HG02885 (cell line): ENCODE data around the gene RTEL1.
"Not testable (repeated sequence)": the region's sequence is repeated elsewhere in the genome, so short reads cannot be mapped to it uniquely, and the experiment has no call there.

ENCODE experiments used
- ATAC-seq: cut with Tn5 transposase; IDR thresholded peaks from one replicate; pipeline ENCODE4 v1.9.1; 2021; ENCODE audit warnings: mild to moderate bottlenecking; ENCODE audit not compliant: unreplicated experiment, poor library complexity

Gene RTEL1

DNA sequence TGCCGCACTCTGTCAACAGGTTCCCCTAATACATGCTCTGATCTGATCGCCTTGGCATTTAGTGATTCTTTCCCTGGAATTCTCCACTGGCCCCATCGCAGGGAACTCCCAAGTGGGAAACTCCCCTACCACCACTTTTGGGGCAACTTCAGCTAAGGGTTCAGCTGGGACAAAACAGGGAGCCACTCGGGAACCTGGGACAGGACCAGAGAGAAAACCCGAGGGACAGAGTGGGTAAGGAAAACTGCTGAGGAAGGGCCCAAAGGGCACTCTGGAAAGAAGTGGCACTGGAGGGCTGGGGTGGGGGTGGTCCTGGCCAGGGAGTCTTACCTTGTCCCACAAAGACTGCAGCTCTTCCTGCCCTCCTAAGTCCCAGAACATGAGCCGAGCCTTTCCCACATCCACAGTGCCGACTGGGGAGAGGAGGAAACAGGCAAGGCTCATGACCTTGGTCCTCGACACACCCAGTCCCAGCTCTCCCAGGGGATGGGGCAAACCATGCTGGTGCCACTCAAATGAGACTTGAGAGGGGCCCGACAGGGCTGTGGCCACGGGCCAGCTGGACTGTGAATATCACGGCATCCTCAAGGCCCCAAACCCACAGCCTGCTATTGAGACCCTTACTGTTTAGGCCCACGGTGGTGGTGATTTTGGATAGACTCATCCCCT lies 48.0 kb downstream of the RTEL1 start:
- no peak for ATAC-seq

DNA sequence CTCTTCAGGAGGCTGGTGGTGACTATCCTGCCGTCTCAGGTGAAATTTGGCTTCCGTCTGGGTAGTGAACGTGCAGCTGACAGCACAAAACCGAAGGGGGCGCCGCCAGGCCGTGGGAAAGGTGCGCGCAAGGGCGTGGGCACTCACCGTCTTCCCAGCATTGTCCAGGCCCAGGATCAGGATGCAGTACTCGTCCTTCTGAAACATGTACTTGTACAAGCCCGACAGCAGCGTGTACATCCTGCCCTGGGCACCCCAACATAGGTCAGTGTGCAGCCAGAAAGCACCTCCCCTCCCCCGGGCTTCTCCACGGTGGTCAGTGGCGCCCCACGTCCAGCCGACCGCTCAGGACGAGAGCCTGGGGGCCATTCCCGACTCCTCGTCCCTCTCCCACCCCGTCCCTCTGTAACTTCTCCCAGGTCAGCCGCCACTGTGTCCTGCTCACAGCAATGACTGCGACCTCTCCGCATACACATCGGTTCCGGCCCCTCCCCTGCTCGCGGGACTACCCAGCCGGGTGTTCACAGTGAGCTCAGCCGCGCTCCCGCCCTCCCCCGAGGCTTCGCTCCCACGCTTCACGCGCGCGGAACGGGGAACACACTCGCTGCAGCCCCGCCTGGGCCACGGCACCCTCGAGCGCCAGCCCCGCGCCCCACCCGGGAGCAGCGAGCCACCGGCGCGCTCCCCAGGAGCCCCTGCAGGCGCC lies 48.9 kb downstream of the RTEL1 start:
- peak; percentile 26 for ATAC-seq

DNA sequence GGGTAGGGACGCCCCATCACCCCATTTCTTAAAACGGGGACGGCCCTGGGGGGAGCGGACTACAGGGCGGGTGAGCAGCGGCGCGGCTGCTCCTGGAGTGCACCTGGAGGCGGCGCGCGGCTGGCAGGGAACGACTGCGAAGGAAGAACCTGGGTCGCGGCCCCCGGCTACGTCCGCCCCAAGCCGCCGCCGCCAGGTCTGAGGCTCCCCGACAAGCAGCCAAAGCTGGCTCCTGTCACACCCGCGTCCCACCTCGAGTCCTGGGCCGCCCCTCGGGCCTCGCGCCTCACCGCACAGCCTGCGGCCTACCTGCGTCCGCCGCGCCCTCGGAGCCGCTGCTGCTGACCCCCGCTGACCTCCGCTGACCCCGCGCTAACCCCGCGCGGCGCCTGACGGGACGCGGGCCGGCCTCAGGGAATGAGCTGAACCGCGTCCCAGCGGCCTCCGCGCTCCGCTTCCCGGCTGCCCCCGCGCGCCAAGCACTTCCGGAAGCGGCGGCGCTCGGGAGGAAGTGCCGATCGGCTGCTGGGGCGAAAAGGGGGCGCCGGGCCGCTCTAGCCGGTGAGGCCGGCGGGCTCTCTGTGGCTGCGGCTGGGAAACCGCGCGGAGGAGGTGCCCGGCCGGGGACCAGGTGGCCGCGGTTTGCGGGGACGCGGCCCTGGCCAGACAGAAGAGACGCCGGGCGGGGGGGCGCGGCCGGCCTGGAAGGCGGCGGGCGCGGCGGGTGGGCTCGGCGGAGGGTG lies 49.6 kb downstream of the RTEL1 start, which contains the start of the genes ARFRP1 and ZGPAT:
Gene ARFRP1 (minus strand): TSS at position 419 of the 743 bp plus-strand sequence. CDS start 885 bp downstream, outside the sequence.
Gene ZGPAT (plus strand): TSS at position 482 of the 743 bp plus-strand sequence. CDS start 542 bp downstream, outside the sequence.
- ATAC-seq: peak; percentile 77

DNA sequence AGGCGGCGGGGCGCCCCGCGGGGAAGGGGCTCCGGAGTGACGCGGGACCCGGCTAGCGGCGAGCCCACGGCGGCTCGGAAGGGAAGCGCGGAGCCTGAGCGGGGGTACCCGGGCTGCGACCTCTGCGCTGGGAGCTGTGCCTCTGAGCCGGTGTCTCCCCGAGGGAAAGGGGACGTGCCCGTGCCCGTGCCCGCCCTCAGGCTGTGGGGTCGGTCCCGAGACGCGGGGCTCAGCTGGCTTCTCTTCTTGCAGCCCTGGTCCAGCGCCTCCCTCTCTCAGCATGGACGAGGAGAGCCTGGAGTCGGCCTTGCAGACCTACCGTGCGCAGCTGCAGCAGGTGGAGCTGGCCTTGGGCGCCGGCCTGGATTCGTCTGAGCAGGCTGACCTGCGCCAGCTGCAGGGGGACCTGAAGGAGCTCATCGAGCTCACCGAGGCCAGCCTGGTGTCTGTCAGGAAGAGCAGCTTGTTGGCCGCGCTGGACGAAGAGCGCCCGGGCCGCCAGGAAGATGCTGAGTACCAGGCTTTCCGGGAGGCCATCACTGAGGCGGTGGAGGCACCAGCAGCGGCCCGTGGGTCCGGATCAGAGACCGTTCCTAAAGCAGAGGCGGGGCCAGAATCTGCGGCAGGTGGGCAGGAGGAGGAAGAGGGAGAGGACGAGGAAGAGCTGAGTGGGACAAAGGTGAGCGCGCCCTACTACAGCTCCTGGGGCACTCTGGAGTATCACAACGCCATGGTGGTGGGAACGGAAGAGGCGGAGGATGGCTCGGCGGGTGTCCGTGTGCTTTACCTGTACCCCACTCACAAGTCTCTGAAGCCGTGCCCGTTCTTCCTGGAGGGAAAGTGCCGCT lies 50.4 kb downstream of the RTEL1 start:
- no peak for ATAC-seq

DNA sequence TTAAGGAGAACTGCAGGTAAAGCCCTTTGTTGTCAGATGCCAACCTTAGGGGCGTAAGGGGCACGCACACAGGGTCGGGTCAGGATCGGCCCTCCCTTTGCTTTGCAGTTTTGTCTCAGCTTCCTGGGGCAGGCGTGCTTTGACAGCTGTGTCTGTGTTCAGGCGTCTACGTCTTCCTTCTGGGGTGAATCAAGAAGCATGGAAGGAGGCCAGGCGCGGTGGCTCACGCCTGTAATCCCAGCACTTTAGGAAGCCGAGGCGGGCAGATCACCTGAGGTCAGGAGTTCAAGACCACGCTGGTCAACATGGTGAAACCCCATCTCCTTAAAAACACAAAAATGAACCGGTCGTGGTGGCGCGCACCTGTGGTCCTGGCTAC lies 51.0 kb downstream of the RTEL1 start:
- no peak for ATAC-seq

DNA sequence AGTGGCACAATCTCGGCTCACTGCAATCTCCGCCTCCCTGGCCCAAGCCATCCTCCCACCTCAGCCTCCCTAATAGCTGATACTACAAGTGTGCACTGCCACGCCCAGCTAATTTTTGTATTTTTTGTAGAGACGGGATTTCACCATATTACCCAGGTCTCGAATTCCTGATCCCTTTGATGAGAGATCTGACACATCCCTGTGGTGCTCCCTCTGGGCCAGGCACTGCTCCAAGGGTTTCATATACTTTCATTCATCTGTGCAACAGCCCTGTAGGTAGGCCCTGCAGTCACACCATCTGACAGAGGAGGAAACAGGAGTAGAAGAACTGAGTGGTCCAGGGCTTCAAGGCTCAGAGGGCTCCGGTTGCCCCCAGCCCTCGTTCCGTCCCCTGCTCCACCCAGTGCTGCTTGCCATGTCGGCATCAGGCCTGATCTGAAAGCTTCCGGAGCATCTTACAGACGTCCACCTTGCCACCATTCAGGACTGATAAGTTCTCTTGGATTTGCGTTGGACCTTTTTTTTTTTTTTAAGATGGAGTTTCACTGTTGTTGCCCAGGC lies 53.1 kb downstream of the RTEL1 start:
- ATAC-seq: no peak

DNA sequence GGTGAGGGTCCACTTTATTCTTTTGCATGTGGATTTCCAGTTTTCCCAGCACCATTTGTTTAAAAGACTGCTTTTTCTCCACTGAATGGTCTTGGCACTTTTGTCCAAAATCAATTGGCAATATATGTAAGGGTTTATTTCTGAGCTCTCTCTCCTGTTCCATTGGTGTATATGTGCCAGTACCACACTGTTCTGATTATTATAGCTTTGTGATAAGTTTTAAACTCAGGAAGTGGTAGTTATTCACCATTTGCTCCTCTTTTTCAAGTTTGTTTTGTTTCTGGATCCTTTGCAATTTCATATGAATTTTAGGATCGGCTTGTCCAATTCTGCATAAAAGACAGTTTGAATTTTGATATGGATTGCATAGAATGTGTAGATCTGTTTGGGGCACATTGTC lies 54.1 kb downstream of the RTEL1 start:
- ATAC-seq: no peak

DNA sequence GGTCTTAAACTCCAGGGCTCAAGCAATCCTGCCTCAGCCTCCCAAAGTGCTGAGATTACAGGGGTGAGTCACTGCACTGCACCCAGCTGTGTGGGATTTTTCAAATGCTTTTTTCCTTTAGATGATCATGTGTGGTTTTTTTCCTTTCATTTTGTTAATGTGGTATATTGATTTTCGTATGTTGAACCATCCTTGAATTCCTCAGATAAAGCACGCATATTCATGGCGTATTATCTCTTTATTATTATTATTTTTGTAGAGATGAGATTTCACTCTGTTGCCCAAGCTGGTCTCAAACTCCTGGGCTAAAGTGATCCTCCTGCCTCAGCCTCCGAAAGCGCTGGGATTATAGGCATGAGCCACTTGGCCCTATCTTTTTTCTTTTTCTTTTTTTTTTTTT lies 56.7 kb downstream of the RTEL1 start:
- no peak for ATAC-seq

DNA sequence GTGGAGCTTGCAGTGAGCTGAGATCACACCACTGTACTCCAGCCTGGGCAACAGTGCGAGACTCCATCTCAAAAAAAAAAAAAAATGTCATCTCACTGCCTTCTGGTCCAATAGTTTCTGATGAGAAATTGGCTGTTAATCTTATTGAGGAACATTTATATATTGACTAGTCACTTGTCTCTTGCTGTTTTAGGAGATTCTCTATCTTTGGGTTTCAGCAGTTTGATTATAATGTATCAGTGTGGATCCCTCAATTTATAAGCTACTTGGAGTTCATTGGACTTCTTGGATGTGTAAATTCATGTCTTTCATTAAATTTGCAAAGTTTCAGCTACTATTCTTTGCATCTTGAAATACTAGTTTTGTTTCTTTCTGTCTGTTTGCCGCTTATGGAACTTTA lies 60.9 kb downstream of the RTEL1 start:
- no peak for ATAC-seq

DNA sequence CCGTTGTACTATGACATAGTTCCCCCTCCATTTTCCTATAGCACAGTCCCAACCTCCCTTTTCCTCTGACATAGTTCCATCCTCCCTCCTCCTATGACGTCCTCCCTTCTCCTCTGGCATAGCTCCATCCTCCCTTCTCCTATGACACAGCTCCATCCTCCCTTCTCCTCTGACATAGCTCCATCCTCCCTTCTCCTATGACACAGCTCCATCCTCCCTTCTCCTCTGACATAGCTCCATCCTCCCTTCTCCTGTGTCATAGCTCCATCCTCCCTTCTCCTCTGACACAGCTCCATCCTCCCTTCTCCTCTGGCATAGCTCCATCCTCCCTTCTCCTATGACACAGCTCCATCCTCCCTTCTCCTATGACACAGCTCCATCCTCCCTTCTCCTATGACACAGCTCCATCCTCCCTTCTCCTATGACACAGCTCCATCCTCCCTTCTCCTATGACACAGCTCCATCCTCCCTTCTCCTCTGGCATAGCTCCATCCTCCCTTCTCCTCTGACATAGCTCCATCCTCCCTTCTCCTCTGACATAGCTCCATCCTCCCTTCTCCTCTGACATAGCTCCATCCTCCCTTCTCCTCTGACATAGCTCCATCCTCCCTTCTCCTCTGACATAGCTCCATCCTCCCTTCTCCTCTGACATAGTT lies 65.0 kb downstream of the RTEL1 start:
- not testable (repeated sequence) for ATAC-seq

DNA sequence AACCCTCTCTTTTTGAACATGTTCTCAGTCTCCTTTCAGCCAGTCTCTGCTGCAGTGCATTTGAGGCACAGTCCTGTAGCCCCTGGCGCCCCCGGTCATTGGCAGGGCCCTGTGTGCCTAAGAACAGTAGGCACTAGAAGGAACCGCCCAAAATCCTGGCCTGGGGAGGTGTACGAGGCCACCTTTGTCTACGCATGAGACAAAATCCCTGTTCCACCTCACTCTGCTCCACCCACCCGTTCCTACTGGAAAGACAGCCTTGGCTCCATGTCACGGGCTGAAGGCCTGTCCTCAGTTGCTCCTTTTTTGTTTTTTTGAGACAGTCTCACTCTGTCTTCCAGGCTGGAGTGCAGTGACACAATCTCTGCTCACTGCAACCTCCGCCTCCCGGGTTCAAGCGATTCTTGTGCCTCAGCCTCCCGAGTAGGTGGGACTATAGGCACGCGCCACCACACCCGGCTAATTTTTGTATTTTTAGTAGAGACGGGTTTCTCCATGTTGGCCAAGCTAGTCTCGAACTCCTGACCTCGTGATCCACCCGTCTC lies 72.1 kb downstream of the RTEL1 start:
- not testable (repeated sequence) for ATAC-seq

DNA sequence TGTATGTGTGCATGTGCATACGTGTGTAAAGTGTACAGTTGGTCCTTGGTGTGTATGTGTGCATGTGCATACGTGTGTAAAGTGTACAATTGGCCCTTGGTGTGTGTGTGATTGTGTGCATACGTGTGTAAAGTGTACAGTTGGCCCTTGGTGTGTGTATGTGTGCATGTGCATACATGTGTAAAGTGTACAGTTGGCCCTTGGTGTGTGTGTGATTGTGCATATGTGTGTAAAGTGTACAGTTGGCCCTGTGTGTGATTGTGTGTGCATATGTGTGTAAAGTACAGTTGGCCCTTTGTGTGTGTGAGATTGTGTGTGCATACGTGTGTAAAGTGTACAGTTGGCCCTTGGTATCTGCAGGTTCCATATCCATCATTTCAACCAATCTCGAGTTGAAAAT lies 73.3 kb downstream of the RTEL1 start:
- ATAC-seq: no peak

DNA sequence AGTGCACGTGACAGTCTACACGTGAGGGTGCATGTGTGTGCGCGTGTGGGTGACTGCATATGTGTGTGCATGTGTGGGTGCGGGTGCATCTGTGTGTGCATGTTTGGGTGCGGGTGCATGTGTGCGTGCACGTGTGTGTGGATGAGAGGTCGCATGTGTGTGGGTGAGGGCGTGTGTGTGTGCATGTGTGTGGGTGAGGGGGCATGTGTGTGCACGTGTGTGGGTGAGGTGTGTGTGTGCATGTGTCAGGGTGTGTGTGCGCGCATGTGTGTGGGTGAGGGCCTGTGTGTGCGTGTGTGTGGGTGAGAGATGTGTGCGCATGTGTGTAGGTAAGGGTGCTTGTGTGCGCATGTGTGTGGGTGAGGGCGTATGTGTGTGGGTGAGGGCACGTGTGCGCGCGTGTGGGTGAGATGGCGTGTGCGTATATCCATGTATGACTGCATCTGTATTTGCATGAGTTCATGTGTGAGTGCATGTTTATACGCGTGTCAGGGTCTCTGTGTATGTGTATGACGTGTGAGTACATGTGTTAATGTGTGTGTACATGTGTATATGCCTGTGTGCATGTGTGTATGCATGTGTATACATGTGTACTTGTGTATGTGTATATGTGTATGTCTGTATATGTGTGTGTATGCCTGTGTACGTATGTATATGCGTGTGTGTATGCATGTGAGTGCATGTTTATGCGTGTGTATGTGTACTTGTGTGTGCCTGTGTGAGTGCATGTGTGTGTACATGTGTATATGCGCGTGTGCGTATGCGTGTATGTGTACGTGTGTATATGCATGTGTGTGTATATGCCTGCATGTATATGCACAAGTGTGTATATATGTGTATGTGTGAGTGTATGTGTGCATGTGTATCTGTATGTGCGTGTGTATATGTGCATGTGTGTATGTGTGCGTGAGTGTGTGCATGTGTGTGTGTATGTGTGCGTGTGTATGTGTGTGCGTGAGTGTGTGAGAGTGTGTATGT lies 74.3 kb downstream of the RTEL1 start:
- ATAC-seq: no peak

DNA sequence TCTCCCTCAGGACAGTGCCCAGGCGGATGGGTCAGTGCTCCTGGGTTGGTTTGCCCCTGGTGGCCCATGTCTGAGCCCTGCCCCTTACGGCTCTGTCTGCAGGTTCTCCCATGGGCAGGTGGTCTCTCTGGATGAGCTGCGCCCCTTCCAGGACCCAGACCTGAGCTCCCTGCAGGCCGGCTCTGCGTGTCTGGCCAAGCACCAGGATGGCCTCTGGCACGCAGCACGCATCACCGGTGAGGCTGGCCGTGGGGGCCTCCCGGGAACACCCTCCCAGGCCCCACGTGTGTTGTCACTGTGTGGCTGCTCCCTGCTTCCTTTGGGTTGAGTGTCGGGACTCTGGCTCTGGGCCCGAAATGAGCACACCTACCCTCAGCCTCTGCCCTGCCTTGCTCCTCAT lies 75.0 kb downstream of the RTEL1 start:
- ATAC-seq: no peak

DNA sequence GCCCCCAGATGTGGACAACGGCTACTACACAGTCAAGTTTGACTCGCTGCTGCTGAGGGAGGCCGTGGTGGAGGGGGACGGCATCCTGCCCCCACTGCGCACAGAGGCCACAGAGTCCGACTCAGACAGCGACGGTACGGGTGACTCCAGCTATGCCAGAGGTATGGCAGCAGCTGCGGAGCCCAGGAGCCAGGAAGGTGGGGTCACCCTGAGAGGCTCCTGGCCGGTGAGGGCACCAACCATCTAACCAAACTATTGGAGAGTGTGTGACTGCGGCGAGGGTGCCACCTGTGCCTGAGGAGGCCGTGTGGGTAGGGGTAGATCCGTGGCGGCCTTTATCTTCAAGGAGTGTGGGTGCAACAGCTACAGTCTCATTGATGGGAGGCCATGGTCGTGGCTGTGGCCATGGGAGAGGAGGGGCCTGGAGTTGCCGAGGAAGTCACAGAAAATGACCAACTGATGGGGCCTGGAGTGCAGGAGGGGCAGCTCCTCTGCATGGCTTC lies 75.5 kb downstream of the RTEL1 start:
- no peak for ATAC-seq

DNA sequence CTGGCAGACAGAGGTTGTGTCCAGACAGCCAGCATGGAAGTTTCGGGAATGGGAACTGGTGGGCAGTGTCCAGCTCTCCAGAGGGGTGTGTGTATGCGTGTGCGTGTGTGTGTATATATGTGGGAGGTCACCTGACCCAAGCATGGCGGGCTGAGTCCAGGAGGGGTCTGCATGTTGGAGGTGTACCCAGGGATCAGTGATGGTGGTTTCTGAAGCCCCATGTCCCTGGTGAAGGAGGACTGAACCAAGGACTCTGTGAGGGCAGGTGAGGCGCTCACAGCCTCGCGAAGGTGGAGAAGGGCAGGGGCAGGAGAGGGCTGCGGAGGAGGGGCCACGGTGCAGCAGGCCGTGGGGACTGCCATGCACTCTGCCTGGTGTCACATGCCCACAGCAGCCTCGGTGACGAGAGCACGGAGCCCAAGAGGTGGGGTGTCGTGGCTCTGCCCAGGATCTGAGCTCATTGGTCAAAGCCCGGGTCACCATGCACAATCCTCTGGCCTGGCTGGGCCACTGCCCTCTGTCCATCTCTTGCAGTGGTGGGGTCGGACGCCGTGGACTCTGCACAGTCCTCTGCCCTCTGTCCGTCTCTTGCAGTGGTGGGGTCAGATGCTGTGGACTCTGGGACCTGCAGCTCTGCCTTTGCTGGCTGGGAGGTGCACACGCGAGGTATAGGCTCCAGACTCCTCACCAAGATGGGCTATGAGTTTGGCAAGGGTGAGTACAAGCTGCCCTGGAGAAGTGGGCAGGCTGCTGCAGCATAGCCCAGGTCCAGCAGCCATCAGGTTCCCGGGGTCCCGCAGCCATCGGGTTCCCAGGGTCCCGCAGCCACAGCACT lies 76.2 kb downstream of the RTEL1 start:
- no peak for ATAC-seq
